ENCODE results near the gene PRAF2. TPM values are rescaled to one million over a fixed set of nuclear protein-coding genes. Genes with fewer than 3 reads are reported as not detected.

Gene PRAF2
- total RNA-seq, 1 donor from 2014 or later: 24.1 TPM

DNA sequence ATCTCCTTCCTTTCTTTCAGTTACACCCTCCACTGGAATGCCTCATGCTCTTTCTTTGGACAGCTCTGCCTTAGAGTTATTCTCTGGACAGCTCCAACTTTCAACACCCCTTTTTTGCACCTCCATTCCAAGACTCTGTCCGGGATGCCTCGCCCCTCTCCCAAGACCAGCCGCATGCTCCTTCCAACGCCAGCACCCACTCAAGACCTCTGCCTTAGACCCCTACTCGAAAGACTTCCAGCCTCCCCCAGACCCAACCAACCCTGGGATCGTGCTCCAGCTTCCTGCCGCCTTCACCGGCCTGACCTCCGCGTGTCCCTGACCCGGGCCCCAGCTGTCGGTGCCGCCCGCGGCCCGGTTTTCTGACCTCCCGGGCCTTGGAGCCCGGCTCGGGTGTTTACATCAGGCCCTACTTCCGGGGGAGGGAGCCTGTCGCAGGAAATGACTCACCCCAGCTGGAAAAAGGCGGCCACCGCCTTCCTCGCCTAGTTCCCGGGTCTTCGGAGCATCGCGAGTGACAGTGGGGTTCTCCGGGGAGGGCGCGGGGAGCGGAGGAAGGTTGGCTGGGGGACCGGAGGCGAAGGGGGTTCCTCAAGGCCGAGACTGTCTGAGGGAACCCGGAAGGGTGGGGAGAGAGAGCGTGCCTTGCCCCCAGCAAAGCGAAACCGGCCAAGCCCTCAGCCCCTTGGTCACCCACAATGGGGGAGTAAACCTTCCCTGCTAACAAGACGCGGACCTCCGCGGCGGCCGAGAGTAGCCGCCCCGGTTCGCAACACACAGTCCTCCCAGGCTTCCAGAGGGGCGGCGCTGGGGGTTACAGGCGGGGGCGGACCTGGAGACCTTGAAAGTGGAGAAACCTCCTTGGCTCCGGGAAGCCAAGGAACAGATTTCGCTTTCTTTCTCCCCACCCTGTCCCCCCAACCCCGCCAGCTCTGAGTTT is 6.0 kb upstream of the PRAF2 start, which contains the start of gene WDR45:
WDR45 (minus strand) TSS at position 399 of the 940 bp plus-strand sequence. CDS start 1,792 bp downstream, outside the sequence.
- peak within 1 kb of the TSS; percentile 89 for H3K27ac ChIP-seq
- no peaks in the 10 kb centered on the region for H3K27me3 ChIP-seq
- TF ChIP-seq, protein P1, sequence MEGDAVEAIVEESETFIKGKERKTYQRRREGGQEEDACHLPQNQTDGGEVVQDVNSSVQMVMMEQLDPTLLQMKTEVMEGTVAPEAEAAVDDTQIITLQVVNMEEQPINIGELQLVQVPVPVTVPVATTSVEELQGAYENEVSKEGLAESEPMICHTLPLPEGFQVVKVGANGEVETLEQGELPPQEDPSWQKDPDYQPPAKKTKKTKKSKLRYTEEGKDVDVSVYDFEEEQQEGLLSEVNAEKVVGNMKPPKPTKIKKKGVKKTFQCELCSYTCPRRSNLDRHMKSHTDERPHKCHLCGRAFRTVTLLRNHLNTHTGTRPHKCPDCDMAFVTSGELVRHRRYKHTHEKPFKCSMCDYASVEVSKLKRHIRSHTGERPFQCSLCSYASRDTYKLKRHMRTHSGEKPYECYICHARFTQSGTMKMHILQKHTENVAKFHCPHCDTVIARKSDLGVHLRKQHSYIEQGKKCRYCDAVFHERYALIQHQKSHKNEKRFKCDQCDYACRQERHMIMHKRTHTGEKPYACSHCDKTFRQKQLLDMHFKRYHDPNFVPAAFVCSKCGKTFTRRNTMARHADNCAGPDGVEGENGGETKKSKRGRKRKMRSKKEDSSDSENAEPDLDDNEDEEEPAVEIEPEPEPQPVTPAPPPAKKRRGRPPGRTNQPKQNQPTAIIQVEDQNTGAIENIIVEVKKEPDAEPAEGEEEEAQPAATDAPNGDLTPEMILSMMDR (IDR thresholded peaks at IDR 0.05): no peak
- TF ChIP-seq POLR2AphosphoS5 (IDR thresholded peaks at IDR 0.05; ENCODE audit: insufficient read depth in 1 of 2, low read depth in 1 of 2) (peak; percentile 84 to 92), POLR2A (IDR thresholded peaks at IDR 0.05) (peak in 1 of 2 donors; percentile 63)
- no peaks in the 10 kb centered on the region for H3K9me3 ChIP-seq
- no peaks in the 10 kb centered on the region for H3K36me3 ChIP-seq
- peak within 1 kb of the TSS; percentile 61 to 63 for H3K4me3 ChIP-seq
- H3K4me1 ChIP-seq: peaks cover 8% of the 10 kb centered on the region
- intact Hi-C loops (cut with DNase I): loop anchor here (10.0 kb wide), 1 partner anchor 95 kb away; the partner anchor contains the start of gene PLP2
- no peak for DNase-seq (ENCODE audit: extremely low spot score in 2 of 2)

DNA sequence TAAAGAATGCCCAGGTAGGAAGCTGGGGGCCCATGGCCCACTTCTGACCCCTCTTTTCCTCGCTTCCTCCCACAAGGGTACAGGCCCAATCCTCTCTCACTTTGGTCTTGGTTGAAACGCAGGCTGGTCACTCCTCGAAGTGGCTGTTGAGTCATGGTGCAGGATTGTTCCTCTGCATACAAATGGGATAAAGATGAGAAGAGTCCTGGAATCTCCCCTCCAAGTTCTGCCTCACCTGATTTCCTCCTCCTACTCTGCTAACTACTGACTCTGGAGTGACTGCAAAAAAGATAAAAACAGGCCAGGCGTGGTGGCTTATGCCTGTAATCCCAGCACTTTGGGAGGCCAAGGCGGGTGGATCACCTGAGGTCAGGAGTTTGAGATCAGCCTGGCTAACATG is 4.1 kb upstream of the PRAF2 start:
- H3K4me3 ChIP-seq: no peak overlapping the region
- no peaks in the 10 kb centered on the region for H3K36me3 ChIP-seq
- no peak for DNase-seq (ENCODE audit: extremely low spot score in 2 of 2)
- TF ChIP-seq POLR2AphosphoS5 (IDR thresholded peaks at IDR 0.05; ENCODE audit: insufficient read depth in 1 of 2, low read depth in 1 of 2): no peak
- TF ChIP-seq POLR2A (IDR thresholded peaks at IDR 0.05): no peak
- TF ChIP-seq, protein P1 (IDR thresholded peaks at IDR 0.05): no peak
- intact Hi-C loops (cut with DNase I): loop anchor here (10.0 kb wide), 1 partner anchor 97 kb away; the partner anchor contains the start of gene PLP2
- no peak overlapping the region for H3K27ac ChIP-seq
- no peaks in the 10 kb centered on the region for H3K9me3 ChIP-seq
- H3K27me3 ChIP-seq: no peaks in the 10 kb centered on the region
- peaks cover 8% of the 10 kb centered on the region for H3K4me1 ChIP-seq

DNA sequence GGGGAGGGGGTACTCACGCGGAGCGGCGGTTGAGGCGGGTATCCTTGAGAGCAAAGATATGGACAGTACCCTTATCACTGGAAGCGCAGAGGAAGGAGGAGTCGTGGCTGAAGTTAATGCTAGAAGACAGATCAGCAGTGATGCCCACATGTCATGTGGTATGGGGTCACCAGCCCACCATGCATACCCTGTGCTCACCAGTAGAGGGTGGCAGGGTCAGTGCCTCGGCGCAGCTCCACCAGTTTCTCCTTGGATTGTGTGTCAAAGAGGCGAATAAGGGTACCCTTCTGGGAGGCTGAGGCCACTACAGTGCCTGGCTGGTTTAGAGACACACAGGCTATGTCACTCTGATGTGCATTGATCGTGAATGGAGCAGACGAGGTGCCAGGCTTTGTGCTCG is 1.5 kb upstream of the PRAF2 start:
- Histone ChIP-seq H3K27me3 (no peaks in the 10 kb centered on the region), H3K27ac (no peak overlapping the region), H3K36me3 (no peaks in the 10 kb centered on the region), H3K4me1 (peaks cover 8% of the 10 kb centered on the region), H3K4me3 (no peak overlapping the region), H3K9me3 (no peaks in the 10 kb centered on the region)
- no peak for TF ChIP-seq POLR2A (IDR thresholded peaks at IDR 0.05)
- TF ChIP-seq POLR2AphosphoS5 (IDR thresholded peaks at IDR 0.05; ENCODE audit: insufficient read depth in 1 of 2, low read depth in 1 of 2): no peak
- intact Hi-C loops (cut with DNase I): loop anchor here (10.0 kb wide), 1 partner anchor 99 kb away; the partner anchor contains the start of gene PLP2
- DNase-seq (ENCODE audit: extremely low spot score in 2 of 2): no peak

DNA sequence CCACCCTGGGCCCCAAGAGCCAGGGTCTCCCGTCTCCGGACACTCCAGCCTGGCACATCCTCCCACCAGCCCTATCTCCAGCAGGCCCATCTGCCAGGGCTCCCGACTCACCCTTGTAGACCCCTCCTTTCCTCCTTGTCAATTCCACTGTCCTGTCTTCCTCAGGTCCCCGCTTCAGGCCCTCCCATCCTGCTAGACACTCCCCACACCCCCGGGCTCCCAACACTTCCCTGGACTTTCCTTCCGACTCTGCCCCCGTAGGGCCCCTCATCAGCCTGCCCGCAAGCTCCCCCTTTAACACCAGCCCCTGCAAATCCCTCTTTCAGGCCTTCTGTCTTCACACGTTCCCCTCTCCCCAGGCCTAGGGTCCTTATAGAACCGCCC is 1.1 kb downstream of the PRAF2 start:
- Histone ChIP-seq H3K9me3 (no peaks in the 10 kb centered on the region), H3K27ac (peak overlapping the region; percentile 41), H3K4me3 (peak overlapping the region; percentile 53 to 55), H3K4me1 (no peaks in the 10 kb centered on the region), H3K36me3 (no peaks in the 10 kb centered on the region), H3K27me3 (no peaks in the 10 kb centered on the region)
- DNase-seq (ENCODE audit: extremely low spot score in 2 of 2): peak in 1 of 2 donors; percentile 85
- TF ChIP-seq POLR2AphosphoS5 (IDR thresholded peaks at IDR 0.05; ENCODE audit: insufficient read depth in 1 of 2, low read depth in 1 of 2) (no peak), POLR2A (IDR thresholded peaks at IDR 0.05) (no peak)
- TF ChIP-seq, protein P1 (IDR thresholded peaks at IDR 0.05): no peak
- intact Hi-C loops (cut with DNase I): loop anchor here (10.0 kb wide), 1 partner anchor 102 kb away; the partner anchor contains the start of gene PLP2

DNA sequence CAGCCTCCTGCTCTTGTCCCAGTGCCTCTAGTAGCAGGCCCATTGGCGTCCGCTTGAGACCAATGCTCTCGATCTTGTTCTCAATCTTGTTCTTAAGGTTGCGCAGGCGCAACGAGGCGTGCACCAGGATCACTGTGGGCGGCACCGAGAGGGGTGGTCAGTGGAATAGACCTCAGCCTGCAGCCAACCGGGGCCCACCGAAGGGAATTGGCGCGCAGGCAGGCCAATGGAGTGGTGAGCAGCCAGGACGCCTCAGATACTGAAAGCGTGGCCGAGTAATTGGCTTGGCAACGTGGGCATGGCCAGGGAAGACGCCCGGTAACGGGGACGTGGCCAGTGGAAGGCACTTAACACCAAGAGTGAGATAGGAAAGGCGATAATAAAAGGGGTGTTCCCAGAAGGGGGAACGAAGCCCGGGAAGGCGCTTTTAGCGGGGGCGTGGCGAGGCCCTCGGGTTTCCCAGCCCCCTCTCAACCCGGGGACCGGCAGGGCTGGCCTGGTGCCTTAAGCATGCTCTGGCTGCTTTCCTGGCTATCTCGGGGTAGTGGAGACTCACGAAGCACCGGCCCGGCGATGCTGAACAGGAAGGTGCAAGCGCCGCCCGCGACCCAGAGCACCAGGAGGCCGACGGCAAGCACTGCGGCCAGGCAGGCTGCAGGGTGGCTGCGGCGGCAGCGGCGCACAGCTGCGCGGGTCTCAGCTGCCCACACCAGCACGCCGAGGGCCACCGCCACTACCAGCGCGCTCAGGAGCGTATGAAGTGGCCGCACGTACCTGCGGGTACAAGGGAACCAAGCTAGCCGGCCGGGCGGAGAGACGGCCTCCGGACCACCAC is 1.7 kb downstream of the PRAF2 start:
- TF ChIP-seq POLR2A (IDR thresholded peaks at IDR 0.05): no peak
- TF ChIP-seq, protein P1 (IDR thresholded peaks at IDR 0.05): no peak
- peak; percentile 19 to 30 for TF ChIP-seq POLR2AphosphoS5 (IDR thresholded peaks at IDR 0.05; ENCODE audit: insufficient read depth in 1 of 2, low read depth in 1 of 2)
- H3K27me3 ChIP-seq: no peaks in the 10 kb centered on the region
- DNase-seq (ENCODE audit: extremely low spot score in 2 of 2): peak in 1 of 2 donors; percentile 88
- intact Hi-C loops (cut with DNase I): loop anchor here (10.0 kb wide), 1 partner anchor 103 kb away; the partner anchor contains the start of gene PLP2
- H3K4me3 ChIP-seq: peak overlapping the region; percentile 53 to 55
- no peaks in the 10 kb centered on the region for H3K36me3 ChIP-seq
- no peaks in the 10 kb centered on the region for H3K4me1 ChIP-seq
- peak overlapping the region; percentile 41 for H3K27ac ChIP-seq
- no peaks in the 10 kb centered on the region for H3K9me3 ChIP-seq

Measured in vagina (tissue), 2 donors.